Peyer's patch (tissue), 4 donors: ENCODE measurements around the gene RPS15.

Source experiments
- POLR2A ChIP-seq, 2 donors: fragments of 450-650 bp; IDR thresholded peaks; one replicate each; pipeline ENCODE4 v1.5.1; 2017; ENCODE audit warnings: antibody characterized with exemption in 2 of 2, mild to moderate bottlenecking in 2 of 2, moderate library complexity in 2 of 2
- TF ChIP-seq, protein P1 (sequence below), 6 experiments: fragments of 450-650 bp in 4 of 6; fragments of 200-600 bp in 2 of 6; sonication (generic) in 1 of 6; IDR thresholded peaks; one replicate each; pipeline ENCODE4 v1.5.1; 2017 to 2019; ENCODE audit warnings: antibody characterized with exemption in 6 of 6, mild to moderate bottlenecking in 3 of 6, moderate library complexity in 1 of 6

DNA sequence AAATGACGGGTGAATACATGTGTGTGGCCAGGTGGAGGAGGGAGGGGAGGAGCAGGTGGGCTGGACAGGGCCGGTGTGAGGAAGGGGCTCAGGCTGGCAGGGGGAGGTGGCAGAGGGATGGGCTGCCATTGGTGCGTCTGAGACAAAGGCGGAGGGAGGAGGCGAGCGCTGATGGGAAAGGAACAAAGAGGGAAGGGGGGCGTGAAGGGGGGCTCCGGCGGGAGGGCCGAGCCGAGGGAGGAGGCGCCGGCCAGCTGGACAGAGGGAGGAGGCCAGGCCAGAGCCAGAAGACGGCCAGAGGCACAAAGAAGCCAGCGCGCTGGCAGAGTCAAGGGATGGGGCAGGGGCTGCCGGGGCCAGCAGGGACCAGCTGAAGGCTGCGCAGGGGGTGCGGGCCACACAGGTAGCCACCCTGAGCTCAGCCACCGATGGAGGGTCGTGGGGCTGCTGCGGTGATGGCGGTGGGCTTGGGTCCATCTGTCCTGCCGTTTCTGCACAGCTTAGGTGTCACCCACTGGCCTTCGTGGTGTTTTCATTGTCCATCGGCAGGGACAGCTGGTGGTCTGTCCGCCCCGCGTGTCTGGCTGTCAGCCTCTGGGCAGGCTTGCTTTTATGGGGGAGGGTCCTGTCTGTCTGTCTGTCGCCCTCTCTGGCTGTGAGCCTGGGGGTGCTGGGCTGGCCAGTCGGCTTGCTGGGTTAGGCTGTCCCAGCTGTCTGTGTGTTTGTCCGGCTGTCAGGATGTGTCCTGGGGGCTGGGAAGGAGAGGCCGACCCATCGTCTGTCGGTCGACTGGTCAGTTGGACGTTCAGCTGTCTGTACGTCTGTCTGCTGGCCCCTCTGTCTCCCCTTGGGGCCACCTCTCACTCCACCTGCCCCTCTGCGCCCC lies 14.0 kb downstream of the RPS15 start:
- TF ChIP-seq, protein P1, sequence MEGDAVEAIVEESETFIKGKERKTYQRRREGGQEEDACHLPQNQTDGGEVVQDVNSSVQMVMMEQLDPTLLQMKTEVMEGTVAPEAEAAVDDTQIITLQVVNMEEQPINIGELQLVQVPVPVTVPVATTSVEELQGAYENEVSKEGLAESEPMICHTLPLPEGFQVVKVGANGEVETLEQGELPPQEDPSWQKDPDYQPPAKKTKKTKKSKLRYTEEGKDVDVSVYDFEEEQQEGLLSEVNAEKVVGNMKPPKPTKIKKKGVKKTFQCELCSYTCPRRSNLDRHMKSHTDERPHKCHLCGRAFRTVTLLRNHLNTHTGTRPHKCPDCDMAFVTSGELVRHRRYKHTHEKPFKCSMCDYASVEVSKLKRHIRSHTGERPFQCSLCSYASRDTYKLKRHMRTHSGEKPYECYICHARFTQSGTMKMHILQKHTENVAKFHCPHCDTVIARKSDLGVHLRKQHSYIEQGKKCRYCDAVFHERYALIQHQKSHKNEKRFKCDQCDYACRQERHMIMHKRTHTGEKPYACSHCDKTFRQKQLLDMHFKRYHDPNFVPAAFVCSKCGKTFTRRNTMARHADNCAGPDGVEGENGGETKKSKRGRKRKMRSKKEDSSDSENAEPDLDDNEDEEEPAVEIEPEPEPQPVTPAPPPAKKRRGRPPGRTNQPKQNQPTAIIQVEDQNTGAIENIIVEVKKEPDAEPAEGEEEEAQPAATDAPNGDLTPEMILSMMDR (IDR thresholded peaks at IDR 0.05): no peak
- TF ChIP-seq POLR2A (IDR thresholded peaks at IDR 0.05): no peak
